Astrocyte of the spinal cord (primary cell): ENCODE results near the gene NR1H2.

Source experiments
- DNase-seq: peaks from one replicate; pipeline ENCODE4 v3.0.0; 2011; ENCODE audit warnings: low read depth, low spot score
- H3K4me3 ChIP-seq: 2 replicates; pipeline ENCODE4 v1.5.1; 2011; ENCODE audit warnings: low read depth, mild to moderate bottlenecking, low read length, moderate library complexity
- CTCF ChIP-seq: IDR thresholded peaks from 2 replicates; pipeline ENCODE4 v1.5.1; 2012; ENCODE audit warnings: low read depth, mild to moderate bottlenecking, low read length, inconsistent platforms
- in situ Hi-C: cut with HindIII; loops from 2 replicates; pipeline ENCODE4 v1.10.0; 2017; ENCODE audit warnings: low sequenced_read_pairs

NR1H2 gene

DNA sequence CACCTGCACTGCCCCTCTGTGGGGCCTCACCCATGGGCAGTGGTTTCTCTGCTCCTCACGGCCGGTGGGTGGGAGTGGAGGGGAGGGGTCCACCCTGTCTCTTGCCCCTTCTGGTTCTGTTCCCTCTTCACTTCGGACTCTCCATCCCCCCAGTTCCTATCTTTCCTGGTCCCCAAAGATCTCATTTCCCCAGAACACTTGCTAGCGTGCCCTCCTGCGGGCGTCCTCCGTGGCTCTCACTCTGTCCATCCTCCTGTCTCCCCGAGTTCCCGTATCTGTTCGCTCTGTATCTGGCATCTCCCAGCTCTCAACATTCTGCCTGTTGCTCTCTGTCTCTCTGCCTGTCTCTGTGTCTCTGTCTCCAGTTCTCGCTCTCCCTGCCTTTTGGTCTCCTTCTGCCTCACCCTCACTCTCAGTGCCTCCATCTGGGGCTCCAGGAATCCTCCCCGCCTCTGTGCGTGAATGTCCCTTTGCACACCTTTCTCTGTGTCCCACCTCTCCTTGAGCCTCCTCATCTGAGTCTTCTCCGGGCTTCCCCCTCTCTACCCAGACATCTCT lies 42.8 kb downstream of the NR1H2 start:
- in situ Hi-C loops, result no loop called here
- H3K4me3 ChIP-seq, result no peak overlapping the region
- no peak for DNase-seq
- TF ChIP-seq CTCF, result no peak

DNA sequence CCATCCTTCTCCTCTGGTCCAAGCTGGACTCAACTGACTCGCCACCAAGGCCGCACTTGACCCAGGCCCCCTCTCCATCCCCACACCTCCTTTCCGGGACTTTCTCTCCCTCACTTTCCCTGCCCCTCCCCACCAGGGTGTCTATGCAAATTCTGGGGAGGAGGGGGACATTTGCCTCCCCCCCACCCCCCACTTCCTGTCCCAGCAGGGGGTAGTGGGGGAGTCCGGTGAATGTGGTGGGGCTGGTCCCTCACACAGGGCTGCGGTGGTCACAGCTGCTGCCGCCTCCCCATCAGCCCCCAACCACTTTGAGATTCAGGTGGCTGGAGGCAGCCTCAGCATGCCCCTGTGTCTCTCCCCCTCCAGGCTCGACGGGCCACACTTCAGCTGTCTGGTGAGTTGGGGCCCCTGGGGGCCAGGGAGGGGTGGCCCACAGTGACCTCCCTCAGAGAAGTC lies 43.4 kb downstream of the NR1H2 start:
- in situ Hi-C loops, result no loop called here
- no peak overlapping the region for H3K4me3 ChIP-seq
- TF ChIP-seq CTCF, result no peak
- DNase-seq, result no peak

GRCh38 chr19:50420127-50420526 lies 43.9 kb downstream of the NR1H2 start:
- no peak for DNase-seq
- in situ Hi-C loops, result no loop called here
- no peak for TF ChIP-seq CTCF
- H3K4me3 ChIP-seq, result no peak overlapping the region

DNA sequence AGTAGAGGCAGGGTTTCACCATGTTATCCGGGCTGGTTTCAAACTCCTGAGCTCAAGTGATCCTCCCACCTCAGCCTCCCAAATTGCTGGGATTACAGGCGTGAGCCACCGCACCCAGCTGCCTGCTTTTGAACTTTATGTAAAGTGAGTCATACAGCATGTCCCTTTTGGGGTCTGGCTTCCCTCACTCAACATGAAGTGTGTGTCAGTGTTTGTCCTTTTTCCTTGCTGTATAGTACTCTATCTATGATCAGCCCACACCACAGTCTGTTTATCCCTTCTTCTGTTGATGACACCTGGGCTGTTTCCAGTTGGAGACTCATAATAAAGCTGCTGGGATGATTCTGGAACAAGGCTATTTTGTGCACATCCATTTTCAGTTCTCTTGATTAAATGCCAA lies 44.6 kb downstream of the NR1H2 start:
- TF ChIP-seq CTCF, result no peak
- H3K4me3 ChIP-seq, result no peak overlapping the region
- in situ Hi-C loops, result no loop called here
- no peak for DNase-seq

GRCh38 chr19:50422397-50423278 lies 46.4 kb downstream of the NR1H2 start:
- in situ Hi-C loops, result no loop called here
- DNase-seq, result no peak
- TF ChIP-seq CTCF, result no peak
- H3K4me3 ChIP-seq, result no peak overlapping the region

- no peak for TF ChIP-seq CTCF
- H3K4me3 ChIP-seq, result no peak overlapping the region
- no peak for DNase-seq
- in situ Hi-C loops, result no loop called here
Measured at GRCh38 chr19:50423279-50424113, 47.2 kb downstream of the NR1H2 start.
